Adrenal gland (tissue), 12 donors: ENCODE measurements around the gene CDC27. TPM values are rescaled to one million over a fixed set of nuclear protein-coding genes. Genes with fewer than 3 reads are reported as not detected.
"Not testable (repeated sequence)": the region's sequence is repeated elsewhere in the genome, so short reads cannot be mapped to it uniquely, and the experiment has no call there.

ENCODE experiments used
- DNase-seq, 7 donors: peaks; one replicate each; pipeline ENCODE4 v3.0.0-alpha.2; 2019 to 2020
- H3K27ac ChIP-seq, 5 donors: fragments of 200-600 bp; sonication (generic) in 4 of 5; 1 replicate in 3 of 5; 2 replicates in 2 of 5; pipeline versions ENCODE4 v1.5.1 to v1.8.0; 2016 to 2020; ENCODE audit warnings: mild to moderate bottlenecking in 1 of 5
- H3K27me3 ChIP-seq: fragments of 200-600 bp; 2 replicates; pipeline ENCODE4 v1.8.0; 2021
- H3K36me3 ChIP-seq, 2 donors: fragments of 200-600 bp; replicated peaks in 1 of 2; 1 replicate in 1 of 2; 2 replicates in 1 of 2; pipeline versions ENCODE4 v1.5.1 to v1.8.0; 2018 to 2022
- H3K4me1 ChIP-seq, 2 donors: fragments of 200-600 bp; replicated peaks in 1 of 2; 1 replicate in 1 of 2; 2 replicates in 1 of 2; pipeline versions ENCODE4 v1.5.1 to v1.8.0; 2018 to 2021
- H3K4me3 ChIP-seq, 4 donors: fragments of 200-600 bp; sonication (generic) in 3 of 4; one replicate each; pipeline ENCODE4 v1.5.1; 2016 to 2018
- H3K9me3 ChIP-seq, 3 donors: fragments of 200-600 bp; sonication (generic) in 1 of 3; replicated peaks in 1 of 3; 1 replicate in 2 of 3; 2 replicates in 1 of 3; pipeline versions ENCODE4 v1.5.1 to v1.8.0; 2016 to 2021
- CTCF ChIP-seq, 6 experiments: fragments of 450-650 bp in 4 of 6; fragments of 200-600 bp in 2 of 6; sonication (generic) in 1 of 6; IDR thresholded peaks; 1 replicate in 5 of 6; 2 replicates in 1 of 6; pipeline versions ENCODE4 v1.5.1 to v1.8.0; 2016 to 2021; ENCODE audit warnings: antibody characterized with exemption in 6 of 6, mild to moderate bottlenecking in 2 of 6, moderate library complexity in 1 of 6
- POLR2A ChIP-seq, 2 donors: fragments of 450-650 bp; IDR thresholded peaks; one replicate each; pipeline ENCODE4 v1.6.1; 2017; ENCODE audit warnings: antibody characterized with exemption in 2 of 2, mild to moderate bottlenecking in 2 of 2, moderate library complexity in 1 of 2
- WGBS, 4 donors: extraction: QIAGEN DNeasy Blood & Tissue Kit in 2 of 4; methylation state at CpG; one replicate each; pipeline versions ENCODE4 v1.1.5 to v1.1.7; 2013 to 2017; 5-methylcytosine and 5-hydroxymethylcytosine counted together
- intact Hi-C, 2 donors: fragments of 100-400 bp; cut with DNase I; formaldehyde crosslinking; loops; one replicate each; pipeline versions ENCODE4 v1.14.1 to v1.15.0; 2022 to 2023
- polyA plus RNA-seq, 3 donors: library from polyadenylated mRNA; stranded (reverse); fragments of 200-250 nt in 2 of 3; fragments of 350-450 nt in 1 of 3; fragmentation: Illumina TruSeq in 1 of 3; extraction: RNeasy Lipid Tissue Mini Kit (QIAGEN cat#74804) in 1 of 3; gene quantifications; one replicate each; pipeline ENCODE4 v1.2.3, GENCODE V29; 2013 to 2014
- total RNA-seq, 9 donors: library from RNA; depleted of rRNA in 4 of 9; stranded (reverse); fragments of >200 nt in 4 of 9; fragments of 120-200 nt in 1 of 9; fragmentation: NEBNext Ultra II Directional in 1 of 9; extraction: Animal tissue kit (Norgen Biotek cat#: 25700) in 1 of 9; gene quantifications; one replicate each; pipeline versions ENCODE4 v1.1.0 to v1.2.4, GENCODE V29; 2013 to 2023
- donor health status: healthy with polysubstance abuse.
- donor health status: Bipolar disorder and iron deficiency.
- donor health status: DM: yes; HTN: yes; CAD: no.
- donor health status: DM: no; HTN: no; CAD: no.
- donor health status: DM: no; HTN: no; CAD: no.
- donor health status: DM: yes; HTN: yes; CAD: no.

Gene CDC27
- total and polyA plus RNA-seq, 12 donors: 13.5 to 153 (median 73.2) TPM

- no peak for TF ChIP-seq POLR2A (IDR thresholded peaks at IDR 0.05)
- TF ChIP-seq CTCF (IDR thresholded peaks at IDR 0.05): no peak
- H3K4me3 ChIP-seq: no peak overlapping the region
- H3K4me1 ChIP-seq: peaks cover 9 to 15% of the 10 kb centered on the region in 2 donors
- no peak overlapping the region for H3K27ac ChIP-seq
- WGBS, 4 donors: 76 to 91% (median 83%) methylated on average over 2 of the region's 2 CpGs
- DNase-seq: no peak
- intact Hi-C loops: loop anchor here in 1 of 2 donors (10.0 kb wide), 1 partner anchor 58 kb away; no protein-coding TSS in a partner anchor
- no peaks in the 10 kb centered on the region for H3K27me3 ChIP-seq
- H3K36me3 ChIP-seq: peaks cover 0 to 24% of the 10 kb centered on the region in 2 donors
- H3K9me3 ChIP-seq: no peaks in the 10 kb centered on the region
These were observed 12.7 kb downstream of the CDC27 start for GRCh38 chr17:47176389-47176826.

GRCh38 chr17:47174823-47175222 lies 14.3 kb downstream of the CDC27 start:
- Histone ChIP-seq H3K36me3 (peaks cover 0 to 15% of the 10 kb centered on the region in 2 donors), H3K4me1 (peaks cover 9 to 20% of the 10 kb centered on the region in 2 donors)
- H3K4me3 ChIP-seq, H3K9me3 ChIP-seq, H3K27ac ChIP-seq, DNase-seq, H3K27me3 ChIP-seq: not testable (repeated sequence)
- intact Hi-C loops: loop anchor here in 1 of 2 donors (10.0 kb wide), 1 partner anchor 60 kb away; no protein-coding TSS in a partner anchor
- WGBS, 4 donors: 93 to 97% (median 95%) methylated on average over 8 of the region's 8 CpGs

- no peak overlapping the region for H3K27ac ChIP-seq
- H3K27me3 ChIP-seq: no peaks in the 10 kb centered on the region
- H3K9me3 ChIP-seq: no peaks in the 10 kb centered on the region
- no peak overlapping the region for H3K4me3 ChIP-seq
- 92 to 98% (median 93%) methylated on average over 2 of the region's 2 CpGs for WGBS, 4 donors
- H3K36me3 ChIP-seq: peaks cover 0 to 27% of the 10 kb centered on the region in 2 donors
- no peak for DNase-seq
- intact Hi-C loops: loop anchor here in 1 of 2 donors (10.0 kb wide), 1 partner anchor 62 kb away; no protein-coding TSS in a partner anchor
- peaks cover 0 to 13% of the 10 kb centered on the region in 2 donors for H3K4me1 ChIP-seq
- TF ChIP-seq CTCF (IDR thresholded peaks at IDR 0.05) (no peak), POLR2A (IDR thresholded peaks at IDR 0.05) (no peak)
These were observed 16.2 kb downstream of the CDC27 start for GRCh38 chr17:47172696-47173565.

- 95 to 98% (median 97%) methylated on average over 4 of the region's 4 CpGs for WGBS, 4 donors
- peaks cover 0 to 25% of the 10 kb centered on the region in 2 donors for H3K36me3 ChIP-seq
These were observed 18.4 kb downstream of the CDC27 start for GRCh38 chr17:47170710-47171109.

GRCh38 chr17:47168896-47169295 lies 20.2 kb downstream of the CDC27 start:
- H3K9me3 ChIP-seq, H3K4me1 ChIP-seq, H3K27ac ChIP-seq, DNase-seq, intact Hi-C loops, H3K4me3 ChIP-seq, H3K27me3 ChIP-seq: not testable (repeated sequence)
- WGBS, 4 donors: 92 to 97% (median 96%) methylated on average over 4 of the region's 4 CpGs
- H3K36me3 ChIP-seq: peaks cover 0 to 24% of the 10 kb centered on the region in 2 donors

More at GRCh38 chr17:47170710-47171109, 18.4 kb downstream of the CDC27 start:
- Histone ChIP-seq H3K27ac (no peak overlapping the region), H3K9me3 (no peaks in the 10 kb centered on the region), H3K4me1 (peaks cover 0 to 8% of the 10 kb centered on the region in 2 donors), H3K27me3 (no peaks in the 10 kb centered on the region), H3K4me3 (no peak overlapping the region)
- no peak for TF ChIP-seq CTCF (IDR thresholded peaks at IDR 0.05)
- TF ChIP-seq POLR2A (IDR thresholded peaks at IDR 0.05): no peak
- DNase-seq: no peak
- intact Hi-C loops: loop anchor here in 1 of 2 donors (10.0 kb wide), 1 partner anchor 64 kb away; no protein-coding TSS in a partner anchor

- Histone ChIP-seq H3K36me3 (peaks cover 0 to 24% of the 10 kb centered on the region in 2 donors), H3K4me1 (peaks cover 0 to 24% of the 10 kb centered on the region in 2 donors)
- H3K27me3 ChIP-seq, intact Hi-C loops, H3K27ac ChIP-seq, H3K4me3 ChIP-seq, DNase-seq, H3K9me3 ChIP-seq: not testable (repeated sequence)
- 89 to 97% (median 94%) methylated on average over 5 of the region's 5 CpGs for WGBS, 4 donors
These were observed 22.2 kb downstream of the CDC27 start for GRCh38 chr17:47166854-47167253.
